ENCODE data around the gene RBM8A.

RBM8A gene

GRCh38 chr1:145947551-145947950 lies 20.3 kb upstream of the RBM8A start:
- no peak for TF ChIP-seq EZH2 (IDR thresholded peaks at IDR 0.05; ENCODE audit: borderline replicate concordance, low read length)
- Histone ChIP-seq H3K9me3 (ENCODE audit: low read length) (no peaks in the 10 kb centered on the region), H3K4me3 (ENCODE audit: low read depth, low read length, poor library complexity, severe bottlenecking) (no peak overlapping the region), H3K79me2 (ENCODE audit: insufficient read depth, low read length) (no peaks in the 10 kb centered on the region), H3K4me2 (ENCODE audit: low read length) (no peak overlapping the region), H3K9ac (ENCODE audit: low read length) (no peak overlapping the region), H3K27ac (ENCODE audit: low read depth, low read length, poor library complexity, severe bottlenecking) (no peak overlapping the region), H3F3A (ENCODE audit: insufficient read depth, low read length) (no peaks in the 10 kb centered on the region), H3K36me3 (ENCODE audit: insufficient read depth, low read length) (peaks cover 17% of the 10 kb centered on the region; the same call in 1 of the 2 replicates), H2AFZ (ENCODE audit: low read length) (no peak overlapping the region), H3K27me3 (ENCODE audit: insufficient read depth, low read length) (no peaks in the 10 kb centered on the region), H3K9me2 (ENCODE audit: low read depth, low read length) (no peaks in the 10 kb centered on the region), H4K20me1 (ENCODE audit: insufficient read depth, low read length) (no peaks in the 10 kb centered on the region), H3K4me1 (ENCODE audit: insufficient read depth, low read length, severe bottlenecking) (no peaks in the 10 kb centered on the region)

- no peaks in the 10 kb centered on the region for H3K9me3 ChIP-seq (ENCODE audit: low read length)
- H3K79me2 ChIP-seq (ENCODE audit: insufficient read depth, low read length), result no peaks in the 10 kb centered on the region
- no peaks in the 10 kb centered on the region for H4K20me1 ChIP-seq (ENCODE audit: insufficient read depth, low read length)
- H2AFZ ChIP-seq (ENCODE audit: low read length), result no peak overlapping the region
- H3K4me2 ChIP-seq (ENCODE audit: low read length), result no peak overlapping the region
- TF ChIP-seq, protein P1, sequence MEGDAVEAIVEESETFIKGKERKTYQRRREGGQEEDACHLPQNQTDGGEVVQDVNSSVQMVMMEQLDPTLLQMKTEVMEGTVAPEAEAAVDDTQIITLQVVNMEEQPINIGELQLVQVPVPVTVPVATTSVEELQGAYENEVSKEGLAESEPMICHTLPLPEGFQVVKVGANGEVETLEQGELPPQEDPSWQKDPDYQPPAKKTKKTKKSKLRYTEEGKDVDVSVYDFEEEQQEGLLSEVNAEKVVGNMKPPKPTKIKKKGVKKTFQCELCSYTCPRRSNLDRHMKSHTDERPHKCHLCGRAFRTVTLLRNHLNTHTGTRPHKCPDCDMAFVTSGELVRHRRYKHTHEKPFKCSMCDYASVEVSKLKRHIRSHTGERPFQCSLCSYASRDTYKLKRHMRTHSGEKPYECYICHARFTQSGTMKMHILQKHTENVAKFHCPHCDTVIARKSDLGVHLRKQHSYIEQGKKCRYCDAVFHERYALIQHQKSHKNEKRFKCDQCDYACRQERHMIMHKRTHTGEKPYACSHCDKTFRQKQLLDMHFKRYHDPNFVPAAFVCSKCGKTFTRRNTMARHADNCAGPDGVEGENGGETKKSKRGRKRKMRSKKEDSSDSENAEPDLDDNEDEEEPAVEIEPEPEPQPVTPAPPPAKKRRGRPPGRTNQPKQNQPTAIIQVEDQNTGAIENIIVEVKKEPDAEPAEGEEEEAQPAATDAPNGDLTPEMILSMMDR (IDR thresholded peaks at IDR 0.05; ENCODE audit: low read length), result no peak
- TF ChIP-seq EZH2 (IDR thresholded peaks at IDR 0.05; ENCODE audit: borderline replicate concordance, low read length), result no peak
- no peaks in the 10 kb centered on the region for H3K9me2 ChIP-seq (ENCODE audit: low read depth, low read length)
- no peaks in the 10 kb centered on the region for H3K27me3 ChIP-seq (ENCODE audit: insufficient read depth, low read length)
- no peak overlapping the region for H3K4me3 ChIP-seq (ENCODE audit: low read depth, low read length, poor library complexity, severe bottlenecking)
- no peaks in the 10 kb centered on the region for H3K4me1 ChIP-seq (ENCODE audit: insufficient read depth, low read length, severe bottlenecking)
- no peak overlapping the region for H3K27ac ChIP-seq (ENCODE audit: low read depth, low read length, poor library complexity, severe bottlenecking)
- no peak overlapping the region for H3K9ac ChIP-seq (ENCODE audit: low read length)
- H3F3A ChIP-seq (ENCODE audit: insufficient read depth, low read length), result no peaks in the 10 kb centered on the region
- H3K36me3 ChIP-seq (ENCODE audit: insufficient read depth, low read length), result peaks cover 19% of the 10 kb centered on the region; the same call in 1 of the 2 replicates
Observed at GRCh38 chr1:145946477-145946986, 19.2 kb upstream of the RBM8A start.

- H3K4me1 ChIP-seq (ENCODE audit: insufficient read depth, low read length, severe bottlenecking), result no peaks in the 10 kb centered on the region
- H3K9ac ChIP-seq (ENCODE audit: low read length), result no peak overlapping the region
- peaks cover 22% of the 10 kb centered on the region for H3K36me3 ChIP-seq (ENCODE audit: insufficient read depth, low read length)
- H3F3A ChIP-seq (ENCODE audit: insufficient read depth, low read length), result no peaks in the 10 kb centered on the region
- H3K9me3 ChIP-seq (ENCODE audit: low read length), result no peaks in the 10 kb centered on the region
- no peaks in the 10 kb centered on the region for H3K27me3 ChIP-seq (ENCODE audit: insufficient read depth, low read length)
- no peak overlapping the region for H3K4me3 ChIP-seq (ENCODE audit: low read depth, low read length, poor library complexity, severe bottlenecking)
- no peaks in the 10 kb centered on the region for H3K79me2 ChIP-seq (ENCODE audit: insufficient read depth, low read length)
- TF ChIP-seq, protein P1 (IDR thresholded peaks at IDR 0.05; ENCODE audit: low read length), result no peak
- TF ChIP-seq EZH2 (IDR thresholded peaks at IDR 0.05; ENCODE audit: borderline replicate concordance, low read length), result no peak
- H3K27ac ChIP-seq (ENCODE audit: low read depth, low read length, poor library complexity, severe bottlenecking), result no peak overlapping the region
- no peaks in the 10 kb centered on the region for H4K20me1 ChIP-seq (ENCODE audit: insufficient read depth, low read length)
- H3K9me2 ChIP-seq (ENCODE audit: low read depth, low read length), result no peaks in the 10 kb centered on the region
- no peak overlapping the region for H2AFZ ChIP-seq (ENCODE audit: low read length)
- H3K4me2 ChIP-seq (ENCODE audit: low read length), result no peak overlapping the region
Observed at GRCh38 chr1:145944532-145944931, 17.2 kb upstream of the RBM8A start.

DNA sequence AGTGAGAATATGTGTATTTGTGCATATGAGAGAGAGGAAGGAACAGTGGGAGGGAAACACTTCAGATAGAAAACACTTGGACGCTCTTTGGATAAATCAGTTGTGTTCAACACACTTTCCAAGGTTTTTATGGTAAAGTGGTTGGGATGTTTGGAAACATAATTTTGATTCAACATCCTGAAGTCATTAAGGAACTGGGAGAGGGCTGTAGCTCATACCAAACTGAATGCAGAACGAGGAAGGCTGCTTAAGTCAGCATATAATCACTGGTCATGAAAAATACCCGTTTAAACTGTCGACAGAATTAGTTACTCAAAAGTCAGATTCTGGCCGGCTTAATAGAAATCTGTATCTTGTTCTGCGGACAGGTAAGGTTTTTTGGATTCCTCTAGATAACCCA lies 15.6 kb upstream of the RBM8A start:
- Histone ChIP-seq H3K9me3 (ENCODE audit: low read length) (no peaks in the 10 kb centered on the region), H3K36me3 (ENCODE audit: insufficient read depth, low read length) (peaks cover 18% of the 10 kb centered on the region), H3K27ac (ENCODE audit: low read depth, low read length, poor library complexity, severe bottlenecking) (no peak overlapping the region), H3K9me2 (ENCODE audit: low read depth, low read length) (no peaks in the 10 kb centered on the region), H3K27me3 (ENCODE audit: insufficient read depth, low read length) (no peaks in the 10 kb centered on the region), H2AFZ (ENCODE audit: low read length) (no peak overlapping the region), H3F3A (ENCODE audit: insufficient read depth, low read length) (no peaks in the 10 kb centered on the region), H3K4me1 (ENCODE audit: insufficient read depth, low read length, severe bottlenecking) (peaks cover 10% of the 10 kb centered on the region), H3K79me2 (ENCODE audit: insufficient read depth, low read length) (no peaks in the 10 kb centered on the region), H3K4me2 (ENCODE audit: low read length) (no peak overlapping the region), H4K20me1 (ENCODE audit: insufficient read depth, low read length) (no peaks in the 10 kb centered on the region), H3K9ac (ENCODE audit: low read length) (no peak overlapping the region), H3K4me3 (ENCODE audit: low read depth, low read length, poor library complexity, severe bottlenecking) (no peak overlapping the region)
- TF ChIP-seq EZH2 (IDR thresholded peaks at IDR 0.05; ENCODE audit: borderline replicate concordance, low read length), result no peak

Data from OCI-LY1 (cell line).